Pons (tissue), 1 donor: ENCODE data around the gene TFDP1.

ENCODE experiments used
- DNase-seq: peaks from one replicate; pipeline ENCODE4 v3.0.0-alpha.2; 2016; ENCODE audit warnings: low spot score

TFDP1 gene, protein sequence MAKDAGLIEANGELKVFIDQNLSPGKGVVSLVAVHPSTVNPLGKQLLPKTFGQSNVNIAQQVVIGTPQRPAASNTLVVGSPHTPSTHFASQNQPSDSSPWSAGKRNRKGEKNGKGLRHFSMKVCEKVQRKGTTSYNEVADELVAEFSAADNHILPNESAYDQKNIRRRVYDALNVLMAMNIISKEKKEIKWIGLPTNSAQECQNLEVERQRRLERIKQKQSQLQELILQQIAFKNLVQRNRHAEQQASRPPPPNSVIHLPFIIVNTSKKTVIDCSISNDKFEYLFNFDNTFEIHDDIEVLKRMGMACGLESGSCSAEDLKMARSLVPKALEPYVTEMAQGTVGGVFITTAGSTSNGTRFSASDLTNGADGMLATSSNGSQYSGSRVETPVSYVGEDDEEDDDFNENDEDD

DNA sequence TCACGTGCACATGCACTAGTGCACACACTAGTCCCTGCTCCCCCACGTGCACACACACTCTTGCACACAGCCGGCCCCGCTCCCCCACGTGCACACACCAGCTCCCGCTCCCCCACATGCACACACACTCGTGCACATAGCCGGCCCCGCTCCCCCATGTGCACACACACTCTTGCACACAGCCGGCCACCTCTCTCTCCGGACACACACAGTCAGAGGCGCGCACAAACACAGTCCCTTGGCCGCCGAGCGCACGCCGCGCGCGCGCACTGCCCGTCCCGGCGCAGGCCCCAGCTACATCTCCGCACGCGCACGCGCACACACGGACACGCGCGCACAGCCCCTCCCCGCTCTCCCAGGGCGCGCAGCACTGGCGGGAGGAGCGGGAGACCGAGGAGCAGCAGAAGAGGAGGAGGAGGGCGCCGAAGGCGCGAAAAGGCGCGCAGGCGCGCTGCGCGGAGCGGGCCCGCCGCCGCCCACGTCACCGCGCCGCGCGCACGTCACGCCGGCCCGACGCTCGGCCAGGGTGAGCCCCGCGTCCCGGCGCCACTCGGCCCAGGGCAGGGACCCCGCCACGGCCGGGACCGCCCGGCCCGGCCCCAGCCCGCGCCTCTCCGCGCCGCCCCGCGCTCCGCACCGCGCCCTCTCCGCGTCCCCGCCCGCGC, at the start of gene TFDP1:
TFDP1 (plus strand) TSS at position 549 of the 665 bp plus-strand sequence. CDS start 1,085 bp downstream, outside the sequence.
- DNase-seq: peak; percentile 63

DNA sequence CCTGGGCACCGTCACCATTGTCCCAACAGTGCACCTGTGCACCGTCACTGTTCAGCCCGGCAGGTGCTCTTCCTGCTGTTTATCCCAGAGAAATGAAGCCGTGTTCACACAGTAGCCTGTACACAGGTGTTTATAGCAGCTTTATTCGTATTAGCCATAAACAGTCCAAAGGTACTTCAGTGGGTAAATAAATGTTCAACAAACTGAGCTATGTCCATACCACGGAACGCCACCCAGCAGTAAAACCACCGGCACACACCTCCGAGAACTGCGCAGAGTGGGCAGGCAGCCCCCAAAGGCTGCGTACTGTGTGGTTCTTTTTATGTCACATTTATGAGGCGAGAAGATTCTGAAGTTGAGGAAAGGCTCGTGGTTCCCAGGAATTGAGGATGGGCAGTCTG, 49.2 kb upstream of the TFDP1 start:
- DNase-seq: no peak

DNA sequence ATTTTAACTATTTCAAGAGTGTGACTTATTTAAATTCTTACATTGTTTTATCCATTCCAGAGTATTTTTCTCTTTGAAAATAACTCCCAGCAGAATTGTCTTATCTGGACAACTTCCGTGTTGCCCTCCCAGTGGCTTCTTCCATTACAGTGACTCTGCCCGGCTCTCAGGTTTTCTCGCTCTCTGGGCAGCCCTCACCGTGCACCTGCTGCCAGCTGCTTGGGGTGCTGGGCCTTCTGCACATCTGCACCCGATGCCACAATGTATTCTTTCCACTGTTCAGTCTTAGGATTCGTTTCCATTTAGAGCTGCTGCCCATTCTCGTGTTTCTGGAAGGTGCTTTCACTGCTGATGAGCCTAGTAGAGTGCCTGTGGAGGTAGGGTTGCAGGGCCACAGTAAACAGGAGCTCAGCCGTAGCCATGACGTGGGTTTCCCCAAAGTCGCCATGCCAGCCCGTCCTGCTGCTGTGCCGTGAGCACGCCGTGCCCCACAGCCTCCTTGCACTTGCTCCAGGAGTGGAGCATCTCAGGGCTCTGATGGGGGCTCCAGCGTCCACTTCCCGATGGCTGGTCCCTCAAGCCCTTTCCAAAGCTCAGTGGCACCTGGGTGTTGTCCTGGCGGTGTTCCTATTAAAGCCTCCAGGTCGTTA, 48.0 kb upstream of the TFDP1 start:
- no peak for DNase-seq

DNA sequence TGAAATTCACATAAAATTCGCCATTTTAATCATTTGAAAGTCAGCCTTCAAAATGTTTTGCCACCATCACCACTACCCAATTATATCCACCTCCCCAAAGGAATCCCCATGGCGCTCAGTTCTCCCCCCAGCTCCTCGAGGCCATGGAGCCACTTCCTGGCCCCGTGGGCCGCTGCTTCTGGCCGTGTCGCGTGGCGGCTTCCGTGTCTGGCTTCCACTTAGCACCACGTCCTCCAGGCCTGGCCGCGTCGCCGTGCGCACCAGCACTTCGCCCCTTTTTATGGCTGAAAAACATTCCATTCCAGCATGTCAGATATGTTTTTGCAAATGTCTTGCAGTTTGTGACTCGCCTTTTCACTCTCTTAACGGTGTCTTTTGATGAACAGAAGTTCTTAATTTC, 47.3 kb upstream of the TFDP1 start:
- DNase-seq: no peak

DNA sequence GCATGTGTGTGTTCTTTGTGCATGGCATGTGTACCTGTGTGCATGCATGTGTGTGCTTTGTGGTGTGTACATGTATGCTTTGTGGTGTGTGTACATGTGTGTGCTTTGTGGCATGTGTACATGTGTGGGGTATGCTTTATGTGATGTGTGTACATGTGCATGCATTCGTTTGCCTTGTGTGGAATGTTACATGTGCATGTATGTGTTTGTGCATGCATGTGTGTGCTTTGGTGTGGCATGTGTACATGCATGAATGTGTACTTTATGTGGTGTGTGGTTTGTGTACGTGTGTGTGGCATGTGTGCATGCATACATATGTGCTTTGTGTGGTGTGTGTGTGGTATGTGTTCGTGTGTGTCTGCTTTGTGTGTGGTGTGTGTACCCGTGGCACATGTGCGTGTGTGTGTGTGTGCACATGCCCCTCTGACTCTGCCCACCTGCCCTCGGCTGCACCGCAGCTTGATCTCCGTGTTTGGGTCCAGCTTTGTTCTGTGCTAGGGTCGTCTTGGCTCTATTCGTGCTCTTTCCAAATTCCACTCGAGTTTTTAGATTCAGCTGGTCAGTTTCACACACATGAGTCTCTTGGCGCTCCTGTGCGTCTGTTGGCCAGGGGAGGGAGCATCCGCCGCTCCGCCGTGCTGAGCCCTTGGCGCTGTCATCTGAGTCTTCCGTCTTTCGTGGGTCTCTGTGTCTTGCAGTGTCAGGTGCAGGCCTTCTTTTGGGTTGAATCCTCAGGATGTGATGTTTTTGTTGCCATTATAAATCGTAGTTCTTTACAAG, 46.5 kb upstream of the TFDP1 start:
- no peak for DNase-seq

DNA sequence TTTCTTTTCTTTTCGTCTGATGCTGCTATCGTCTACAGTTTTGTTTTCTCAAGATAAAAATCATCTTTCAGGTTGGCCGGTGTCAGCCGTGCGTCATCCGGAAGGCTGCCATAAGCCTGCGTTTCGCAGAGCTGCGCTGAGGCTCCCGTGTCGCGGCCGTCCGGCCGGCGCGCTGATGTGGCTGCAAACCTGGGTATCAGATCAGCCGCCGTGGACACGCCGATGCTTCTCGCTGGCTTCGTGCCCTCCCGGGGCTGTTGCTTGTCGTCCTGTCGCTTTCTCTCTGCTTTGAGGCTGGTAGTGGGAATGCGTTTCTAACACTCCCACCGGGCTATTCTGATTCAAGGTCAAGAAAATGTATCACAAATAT, 45.9 kb upstream of the TFDP1 start:
- no peak for DNase-seq

DNA sequence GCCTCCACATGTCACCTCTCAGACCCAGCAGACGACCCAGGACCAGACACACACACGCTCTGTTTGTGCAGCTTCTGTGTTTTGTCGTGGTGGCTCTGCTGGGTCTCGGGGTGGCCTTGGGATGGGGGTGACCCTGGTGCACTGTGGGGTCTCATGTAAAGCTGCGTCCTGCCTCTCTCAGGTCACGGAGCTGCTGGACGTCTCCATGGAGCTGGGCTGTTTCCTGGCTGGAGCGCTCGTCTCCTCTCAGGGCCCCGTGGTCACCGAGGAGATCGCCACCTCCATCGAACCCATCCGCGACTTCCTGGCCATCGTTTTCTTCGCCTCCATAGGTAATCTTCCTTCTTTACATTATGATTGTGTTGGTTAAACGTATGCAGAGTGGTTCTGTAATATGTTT, 45.4 kb upstream of the TFDP1 start:
- no peak for DNase-seq

DNA sequence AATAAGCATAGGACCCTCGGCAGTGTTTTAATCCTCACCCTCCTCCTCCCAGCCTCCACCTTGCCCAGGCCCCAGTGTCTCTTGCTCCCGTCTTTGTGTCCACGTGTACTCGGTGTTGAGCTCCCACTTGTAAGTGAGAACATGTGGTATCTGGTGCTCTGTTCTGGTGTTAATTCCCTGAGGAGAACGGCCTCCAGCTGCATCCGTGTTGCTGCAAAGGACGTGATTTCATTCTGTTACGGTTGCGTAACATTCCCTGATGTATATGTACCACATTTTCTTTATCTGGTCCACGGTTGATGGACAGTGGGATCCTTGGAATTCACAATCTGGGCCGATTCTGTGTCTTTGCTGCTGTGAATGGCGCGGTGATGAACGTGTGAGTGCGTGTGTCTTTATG, 44.7 kb upstream of the TFDP1 start:
- no peak for DNase-seq

DNA sequence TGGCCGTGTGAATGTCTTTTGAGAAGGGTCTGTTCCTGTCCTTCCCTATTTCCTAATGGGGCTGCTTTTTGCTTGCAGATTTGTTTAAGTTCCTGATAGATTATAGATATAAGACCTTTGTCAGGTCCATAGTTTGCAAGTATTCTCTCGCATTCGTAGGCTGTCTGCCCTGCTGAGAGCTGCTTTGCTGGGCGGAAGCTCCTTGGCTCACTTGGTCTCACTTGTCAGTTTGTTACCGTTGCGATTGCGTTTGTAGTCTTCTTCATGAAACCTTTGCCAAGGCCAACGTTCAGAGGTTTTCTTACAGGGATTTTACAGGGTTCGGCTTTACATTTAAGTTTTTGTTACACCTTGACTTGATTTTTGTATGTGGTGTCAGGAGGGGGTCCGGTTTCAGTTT, 44.0 kb upstream of the TFDP1 start:
- no peak for DNase-seq

DNA sequence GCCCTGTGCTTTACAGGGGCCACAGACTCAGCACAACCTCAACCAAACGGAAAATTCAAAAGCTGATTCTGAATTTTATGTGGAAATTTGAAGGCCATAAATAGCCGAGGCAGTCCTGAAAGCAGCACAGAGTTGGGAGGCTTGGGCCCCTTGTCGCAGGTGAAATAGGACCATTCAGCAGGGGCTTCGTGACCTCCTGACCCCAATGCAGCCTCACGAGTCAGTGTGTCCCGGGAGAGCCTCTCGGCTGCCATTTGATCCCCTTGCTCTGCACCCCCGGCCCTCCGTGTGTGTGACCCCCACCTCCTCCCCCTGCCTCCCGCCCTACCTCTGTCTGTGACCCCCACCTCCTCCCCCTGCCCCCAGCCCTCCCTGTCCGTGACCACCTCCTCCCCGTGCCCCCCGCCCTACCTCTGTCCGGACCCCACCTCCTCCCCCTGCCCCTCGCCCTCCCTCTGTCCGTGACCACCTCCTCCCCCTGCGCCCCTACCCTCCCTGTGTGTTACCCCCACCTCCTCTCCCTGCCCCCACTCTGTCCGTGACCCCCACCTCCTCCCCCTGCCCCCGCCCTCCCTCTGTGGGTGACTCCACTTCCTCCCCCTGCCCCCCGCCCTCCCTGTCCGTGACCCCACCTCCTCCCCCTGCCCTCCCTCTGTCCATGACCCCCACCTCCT, 41.7 kb upstream of the TFDP1 start:
- DNase-seq: no peak

DNA sequence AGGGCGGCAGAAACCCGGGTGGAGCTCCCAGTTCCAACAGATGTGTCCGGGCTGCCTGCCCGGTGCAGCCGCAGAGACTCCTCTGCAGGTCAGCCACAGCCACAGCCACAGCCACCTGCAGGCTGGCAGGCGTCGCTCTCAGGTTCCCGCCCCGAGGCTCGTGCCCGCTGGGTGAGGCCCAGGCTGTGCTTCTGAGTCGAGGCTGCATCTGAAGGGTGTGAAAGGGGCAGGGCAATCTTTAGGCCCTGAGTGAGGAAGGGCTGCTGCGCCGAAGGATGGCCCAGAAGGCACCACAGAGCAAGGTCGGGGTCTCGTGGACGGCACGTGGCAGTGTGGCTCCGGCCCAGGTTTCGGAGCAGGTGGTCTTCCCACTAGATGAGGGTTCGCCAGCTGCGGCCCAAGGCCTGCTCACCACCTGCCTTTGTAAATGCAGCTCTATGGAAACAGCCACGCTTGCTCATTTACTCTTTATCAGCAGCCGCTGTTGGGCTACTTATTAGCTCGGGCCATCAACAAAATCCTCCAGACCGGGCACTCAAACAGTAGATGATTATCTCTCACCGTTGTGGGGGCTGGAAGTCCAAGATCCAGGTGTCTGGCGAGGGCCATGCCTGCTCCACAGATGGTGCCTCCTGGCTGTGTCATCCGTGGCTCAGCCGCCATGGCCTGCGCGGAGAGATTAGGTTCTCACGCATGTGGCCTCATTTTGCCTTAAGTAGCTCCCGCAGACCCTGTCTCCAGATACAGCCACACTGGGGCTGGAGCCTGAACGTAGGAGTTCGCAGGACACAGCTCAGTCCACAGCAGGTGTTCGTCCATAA, 40.3 kb upstream of the TFDP1 start:
- DNase-seq: no peak

DNA sequence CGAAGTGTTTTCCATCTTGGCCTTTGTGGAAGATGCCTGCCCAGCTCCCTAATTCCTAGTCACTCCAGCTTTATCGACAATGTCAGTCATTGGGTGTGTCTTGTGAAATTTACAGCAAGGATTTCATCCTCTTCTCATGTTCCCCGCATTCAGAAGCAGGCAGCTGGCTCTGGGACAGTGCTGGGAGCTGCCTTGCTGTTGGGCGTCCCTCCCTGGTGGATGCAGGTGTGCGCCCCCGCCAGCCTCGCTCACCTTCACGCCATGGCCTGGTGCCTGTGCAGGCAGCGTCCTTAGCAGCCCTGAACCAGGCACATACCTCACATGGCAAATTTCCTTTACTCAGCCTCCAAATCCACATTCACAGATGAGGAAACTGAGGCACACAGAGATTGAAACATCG, 39.7 kb upstream of the TFDP1 start:
- no peak for DNase-seq

DNA sequence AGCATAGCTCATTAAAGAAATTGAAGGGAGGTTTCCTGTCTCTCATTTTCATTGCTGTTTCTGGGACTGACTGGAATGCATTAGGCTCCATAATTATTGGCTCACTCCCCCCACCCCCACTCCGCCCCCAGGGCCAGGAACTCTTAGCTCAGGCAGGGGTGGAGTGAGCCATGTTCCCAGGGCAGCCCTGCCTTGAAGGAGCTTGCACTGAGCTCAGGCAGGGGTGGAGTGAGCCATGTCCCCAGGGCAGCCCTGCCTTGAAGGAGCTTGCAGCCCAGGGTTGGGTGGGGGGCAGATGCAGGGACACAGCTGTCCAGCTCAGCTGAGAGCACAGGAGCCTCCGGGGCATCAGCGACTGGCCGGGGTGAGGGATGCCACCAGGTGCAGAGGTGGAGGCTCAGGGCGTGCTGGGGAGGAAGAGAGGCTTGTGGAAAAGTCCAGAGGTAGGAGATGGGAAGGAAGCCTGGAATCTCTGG, 39.1 kb upstream of the TFDP1 start:
- DNase-seq: no peak

DNA sequence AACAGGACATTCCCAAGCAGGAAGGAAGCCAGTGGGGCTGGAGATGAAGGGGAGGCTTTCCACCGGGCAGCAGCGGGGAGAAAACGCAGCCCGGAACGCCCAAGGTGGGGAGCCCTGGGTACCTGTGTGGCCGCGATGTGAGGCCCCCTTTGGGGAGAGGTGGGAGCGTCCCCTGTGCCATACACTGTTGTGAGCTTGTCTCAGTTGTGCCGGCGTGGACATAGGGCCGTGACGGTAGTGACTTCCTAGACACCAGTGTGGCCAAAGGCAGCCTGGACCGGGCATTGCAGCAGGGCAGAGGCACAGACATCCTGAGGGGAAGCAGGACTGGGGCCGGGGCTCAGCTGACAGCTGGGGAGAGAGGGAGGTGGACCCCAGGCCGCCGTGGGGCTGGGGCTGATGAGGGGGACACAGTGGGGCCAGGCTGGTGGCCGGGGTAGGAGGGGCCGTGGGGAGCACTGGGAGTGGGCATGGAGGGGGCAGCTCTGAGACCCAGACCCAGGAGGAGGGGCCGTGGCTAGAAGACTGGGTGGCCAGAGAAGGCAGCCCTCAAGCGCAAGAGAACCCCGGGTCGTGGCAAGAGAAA, 38.5 kb upstream of the TFDP1 start:
- DNase-seq: no peak

DNA sequence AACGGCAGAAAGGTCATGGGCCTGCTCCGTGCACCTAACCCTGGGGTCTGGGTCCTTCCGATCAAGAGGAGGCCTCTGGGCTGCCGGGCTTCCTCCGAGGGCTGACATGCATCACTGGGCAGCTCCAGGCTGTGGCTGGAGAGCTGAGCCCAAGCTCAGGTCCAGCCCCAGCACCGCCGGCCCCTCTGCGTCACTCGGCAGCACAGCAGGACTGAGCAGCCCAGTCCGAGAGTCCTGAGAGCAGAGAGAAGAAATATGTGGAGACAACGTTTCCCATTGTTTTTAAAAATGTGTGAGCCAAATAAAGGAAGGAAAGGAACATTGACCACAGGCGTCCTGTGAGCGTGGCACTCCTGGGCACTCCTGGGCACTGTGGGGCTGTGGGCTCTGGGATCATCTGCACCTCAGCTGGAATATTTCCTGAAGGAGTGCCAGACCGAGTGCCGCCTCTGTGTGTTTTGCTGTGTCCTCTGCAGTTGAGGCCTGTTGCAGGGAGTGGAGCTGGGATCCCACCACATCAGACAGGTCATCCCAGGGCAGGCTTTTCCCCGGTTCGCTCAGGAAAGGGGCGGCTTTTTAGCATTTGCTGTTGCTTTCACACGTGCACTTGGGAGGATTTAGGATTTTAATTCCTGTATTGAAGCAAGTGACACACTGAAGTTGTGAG, 37.8 kb upstream of the TFDP1 start:
- DNase-seq: no peak

DNA sequence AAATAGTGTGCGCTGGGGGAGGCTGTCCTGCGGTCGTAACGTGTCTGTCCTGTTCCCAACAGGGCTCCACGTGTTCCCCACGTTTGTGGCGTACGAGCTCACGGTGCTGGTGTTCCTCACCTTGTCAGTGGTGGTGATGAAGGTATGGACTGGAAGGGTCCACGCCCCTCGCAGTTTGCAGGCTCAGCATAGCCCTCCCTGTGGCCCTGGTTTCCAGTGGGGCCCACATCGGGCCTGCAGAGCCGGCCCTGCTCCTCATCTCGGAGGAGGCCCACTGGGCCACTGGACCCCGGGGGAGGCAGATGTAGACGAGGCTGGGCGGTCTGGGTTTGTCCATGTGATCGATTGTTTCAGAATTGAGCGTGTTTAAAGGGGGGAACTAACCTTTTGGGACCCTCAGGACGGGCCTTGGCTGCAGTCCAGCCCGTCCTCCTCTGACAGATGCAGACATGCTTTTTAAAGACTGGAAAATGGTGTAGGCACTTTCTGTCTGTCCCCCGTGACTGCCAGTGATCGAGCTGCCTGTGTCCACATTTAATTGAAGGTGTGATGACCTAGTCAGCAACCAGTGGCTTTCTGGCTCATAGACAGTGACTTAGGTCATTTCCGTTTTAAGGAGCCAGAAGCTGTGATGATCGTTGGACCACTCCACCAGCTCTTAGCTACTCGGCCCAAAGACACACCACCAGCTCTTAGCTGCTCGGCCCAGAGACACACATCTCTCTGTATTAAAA, 37.1 kb upstream of the TFDP1 start:
- no peak for DNase-seq

DNA sequence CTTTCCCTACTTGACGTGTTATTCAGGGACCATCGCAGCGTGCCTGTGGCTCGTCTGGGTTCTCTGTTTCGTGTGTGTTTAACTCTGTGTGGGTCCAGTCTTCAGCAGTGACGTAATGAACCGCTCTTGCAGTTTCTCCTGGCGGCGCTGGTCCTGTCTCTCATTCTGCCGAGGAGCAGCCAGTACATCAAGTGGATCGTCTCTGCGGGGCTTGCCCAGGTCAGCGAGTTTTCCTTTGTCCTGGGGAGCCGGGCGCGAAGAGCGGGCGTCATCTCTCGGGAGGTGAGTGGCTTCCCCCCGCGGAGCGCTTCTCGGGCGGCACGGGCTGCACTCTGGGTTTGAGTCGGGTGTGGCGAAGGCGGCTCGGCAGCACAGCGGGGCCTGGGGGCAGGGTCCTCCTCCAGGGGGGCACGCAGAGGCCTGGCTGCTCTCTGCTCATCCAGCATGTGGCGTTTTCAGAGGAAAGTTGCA, 36.3 kb upstream of the TFDP1 start:
- DNase-seq: peak; percentile 29

DNA sequence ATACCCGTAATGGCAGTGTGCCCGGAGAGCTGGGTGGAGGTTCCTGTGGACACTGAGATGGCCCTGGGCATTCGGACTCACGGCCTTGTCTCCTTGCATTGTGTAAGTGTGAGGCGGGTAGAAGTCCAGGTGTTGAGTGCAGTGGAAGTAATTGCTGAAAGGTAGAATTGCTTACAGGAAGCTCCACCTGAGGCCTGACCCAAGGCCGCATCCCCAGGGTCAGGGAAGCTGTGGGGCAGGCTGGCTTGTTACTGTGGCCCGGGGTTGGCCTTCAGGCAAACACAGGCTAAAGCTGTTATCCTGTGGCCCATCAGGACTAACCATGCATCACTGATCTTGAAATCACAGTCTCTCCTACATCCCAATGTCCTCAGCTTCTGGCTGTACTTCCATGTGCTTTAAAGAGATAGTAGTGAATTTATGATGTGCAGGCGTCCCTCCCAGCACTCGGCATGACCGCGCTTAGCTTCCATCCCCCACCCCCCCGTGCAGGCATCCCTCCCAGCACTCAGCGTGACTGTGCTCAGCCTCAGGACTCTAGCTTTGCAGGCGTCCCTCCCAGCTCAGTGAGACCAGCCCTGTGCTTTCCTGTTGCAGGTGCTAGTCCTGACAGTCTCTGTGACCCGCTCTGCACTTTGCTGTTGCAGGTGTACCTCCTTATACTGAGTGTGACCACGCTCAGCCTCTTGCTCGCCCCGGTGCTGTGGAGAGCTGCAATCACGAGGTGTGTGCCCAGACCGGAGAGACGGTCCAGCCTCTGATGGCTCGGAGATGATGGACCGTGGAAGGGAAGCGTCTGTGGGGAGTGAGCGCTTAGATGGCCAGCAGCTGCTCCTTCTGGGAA, 35.6 kb upstream of the TFDP1 start:
- no peak for DNase-seq
